ENCODE results near the gene MRFAP1. TPM values are rescaled to one million over a fixed set of nuclear protein-coding genes. Genes with fewer than 3 reads are reported as not detected.
"Not testable (repeated sequence)": the region's sequence is repeated elsewhere in the genome, so short reads cannot be mapped to it uniquely, and the experiment has no call there.

Gene MRFAP1
- total RNA-seq, 1 experiment from 2014 or later = 131 TPM

DNA sequence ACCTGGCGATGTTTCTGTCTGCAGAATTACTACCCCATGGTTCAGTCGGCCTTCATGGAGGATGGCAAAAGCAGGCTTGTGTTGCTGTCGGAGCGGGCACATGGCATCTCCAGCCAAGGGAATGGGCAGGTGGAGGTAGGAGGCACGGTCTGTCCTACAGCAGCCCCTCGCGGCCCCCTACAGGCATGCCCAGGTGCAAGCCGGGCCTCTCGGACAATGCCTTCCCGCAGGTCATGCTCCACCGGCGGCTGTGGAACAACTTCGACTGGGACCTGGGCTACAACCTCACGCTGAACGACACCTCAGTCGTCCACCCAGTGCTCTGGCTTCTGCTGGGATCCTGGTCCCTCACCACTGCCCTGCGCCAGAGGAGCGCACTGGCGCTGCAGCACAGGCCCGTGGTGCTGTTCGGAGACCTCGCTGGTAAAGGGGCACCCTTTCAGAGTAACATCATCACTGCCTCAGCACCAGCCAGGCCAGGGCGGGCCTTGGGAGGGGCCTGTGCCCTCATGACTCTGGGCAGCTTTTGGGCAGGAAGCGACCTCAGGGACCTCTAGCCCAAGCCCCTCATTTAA lies 29.5 kb upstream of the MRFAP1 start:
- no peak for DNase-seq (ENCODE audit: low read depth)

DNA sequence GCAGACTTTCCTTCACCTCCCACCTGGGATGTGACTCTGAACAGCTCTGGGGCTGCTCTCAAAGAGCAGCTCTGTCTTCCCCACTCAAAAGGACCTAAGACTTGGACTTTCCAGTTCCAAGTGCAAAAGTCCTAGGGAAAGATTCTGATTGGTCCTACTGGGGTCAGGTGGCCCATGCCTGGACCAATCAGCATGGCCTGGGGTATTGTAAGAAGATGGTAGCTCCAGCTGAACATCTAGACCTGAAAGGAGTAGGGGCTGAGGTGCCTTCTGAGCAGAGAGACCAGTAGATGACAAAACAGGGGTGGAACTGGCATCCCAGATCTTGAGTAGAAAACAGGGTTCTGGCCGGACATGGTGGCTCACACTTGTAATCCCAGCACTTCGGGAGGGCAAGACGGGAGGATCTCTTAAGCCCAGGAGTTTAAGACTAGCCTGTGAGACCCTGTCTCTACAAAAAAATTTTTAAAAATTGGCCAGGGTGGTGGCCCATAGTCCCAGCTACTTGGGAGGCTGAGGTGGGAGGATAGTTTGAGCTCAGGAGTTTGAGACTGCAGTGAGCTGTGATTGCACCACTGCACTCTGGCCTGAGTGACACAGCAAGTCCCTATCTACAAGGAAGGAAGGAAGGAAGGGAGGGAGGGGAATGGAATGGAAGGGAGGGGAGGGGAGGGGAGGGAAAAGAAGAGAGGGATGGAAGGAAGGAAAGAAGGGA lies 27.4 kb upstream of the MRFAP1 start:
- DNase-seq (ENCODE audit: low read depth) = no peak

DNA sequence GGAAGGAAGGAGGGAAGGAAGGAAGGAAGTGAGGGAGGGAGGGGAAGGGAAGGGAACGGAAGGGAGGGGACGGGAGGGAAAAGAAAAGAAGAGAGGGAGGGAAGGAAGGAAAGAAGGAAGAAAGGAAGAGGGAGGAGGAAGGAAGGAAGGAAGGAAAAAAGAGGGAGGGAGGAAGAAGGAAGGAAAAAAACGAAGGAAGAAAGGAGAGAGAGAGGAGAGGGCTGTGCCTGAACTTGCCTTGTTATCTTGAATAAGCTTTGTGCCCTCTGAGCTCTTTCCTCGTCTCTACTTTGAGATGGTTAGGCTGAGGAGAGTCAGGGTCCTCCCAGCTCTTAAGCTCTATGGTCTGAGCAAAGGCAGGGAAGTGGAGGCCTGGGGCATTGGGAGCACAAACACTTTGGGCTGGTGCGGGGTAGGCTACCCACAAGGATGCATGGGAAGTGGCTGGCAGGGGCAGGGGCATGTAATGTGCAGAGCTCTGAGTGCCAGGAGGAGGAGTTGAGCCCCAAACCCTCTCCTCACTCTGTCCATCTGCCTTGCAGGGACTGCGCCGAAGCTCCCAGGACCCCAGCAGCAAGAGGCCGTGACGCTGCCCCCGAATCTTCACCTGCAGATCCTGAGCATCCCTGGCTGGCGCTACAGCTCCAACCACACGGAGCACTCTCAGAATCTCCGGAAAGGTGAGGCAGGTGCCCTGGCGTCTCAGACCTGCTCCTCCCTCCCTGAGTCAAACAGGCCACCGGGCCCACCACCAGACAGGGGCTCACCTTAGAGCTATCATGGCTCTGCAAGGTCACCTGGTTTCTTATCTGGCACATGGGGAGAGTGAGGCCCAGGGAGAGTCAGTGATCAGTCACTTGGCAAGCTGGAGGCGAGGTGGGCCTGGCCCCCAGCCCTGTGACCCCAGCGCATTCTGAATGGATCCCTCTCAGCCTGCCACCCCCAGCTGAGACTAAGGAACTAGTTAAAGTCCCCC lies 26.5 kb upstream of the MRFAP1 start:
- DNase-seq (ENCODE audit: low read depth) = no peak

DNA sequence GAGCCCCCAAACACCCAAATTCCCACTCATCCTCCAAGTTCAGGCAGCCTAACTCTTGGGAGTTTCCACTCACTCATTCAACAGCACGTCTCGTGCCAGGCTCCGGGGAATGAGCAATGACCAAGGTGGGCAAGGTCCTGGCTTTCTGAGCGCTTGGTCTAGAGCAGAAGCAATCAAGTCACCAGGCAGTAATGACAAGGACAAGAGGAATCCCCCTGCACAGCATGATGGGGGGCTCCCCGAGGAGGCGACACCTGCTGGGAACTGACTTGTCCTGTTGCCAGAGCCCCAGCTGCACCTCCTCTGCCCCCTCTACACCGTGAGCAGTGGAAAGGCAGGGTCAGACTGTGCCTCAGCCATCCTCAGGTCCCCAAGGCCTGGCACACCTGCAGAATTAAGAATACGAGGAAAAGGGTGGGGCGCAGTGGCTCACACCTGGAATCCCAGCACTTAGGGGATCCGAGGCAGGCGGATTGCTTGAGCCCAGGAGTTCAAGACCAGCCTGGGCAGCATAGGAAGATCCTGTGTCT lies 25.7 kb upstream of the MRFAP1 start:
- DNase-seq (ENCODE audit: low read depth) = no peak

DNA sequence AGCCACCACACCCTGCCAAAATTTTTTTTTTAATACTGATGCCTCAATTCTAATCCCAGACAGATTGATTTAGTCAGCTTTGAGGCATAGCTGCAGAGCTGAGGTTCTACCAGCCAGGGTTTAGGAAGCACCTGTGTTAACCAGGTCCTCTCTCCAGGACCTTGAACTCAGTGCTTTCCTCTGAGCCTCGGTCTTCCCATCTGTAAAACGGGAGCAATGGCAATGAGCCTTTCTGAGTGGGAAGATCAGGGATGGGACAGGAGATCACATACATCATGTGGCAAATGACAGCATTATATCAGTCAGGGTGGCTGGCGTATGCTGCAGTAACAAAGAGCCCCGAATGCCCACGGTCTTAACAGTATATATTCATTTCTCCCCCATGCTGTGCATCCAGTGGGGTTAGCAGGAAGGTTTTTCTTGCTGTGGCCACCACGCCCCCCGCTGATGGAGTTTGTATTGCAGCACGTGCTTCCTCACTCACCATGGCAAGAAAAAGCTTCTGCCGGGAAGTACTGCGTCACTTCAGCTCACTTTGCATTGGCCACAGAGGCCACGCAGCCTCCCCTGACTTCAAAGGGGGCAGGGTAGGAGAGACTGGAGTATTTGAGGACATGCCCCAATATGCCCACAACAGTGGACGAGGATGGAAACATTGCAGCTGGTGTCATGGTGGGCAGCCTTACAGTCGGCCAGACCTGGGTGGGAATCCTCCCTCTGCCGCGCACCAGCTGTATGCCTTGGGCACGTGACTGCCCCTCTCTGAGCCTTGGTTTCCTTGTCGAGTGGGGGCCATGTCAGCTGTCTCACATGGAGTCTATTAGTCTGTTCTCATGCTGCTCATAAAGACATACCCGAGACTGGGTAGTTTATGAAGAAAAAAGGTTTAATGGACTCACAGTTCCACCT lies 24.1 kb upstream of the MRFAP1 start:
- no peak for DNase-seq (ENCODE audit: low read depth)

DNA sequence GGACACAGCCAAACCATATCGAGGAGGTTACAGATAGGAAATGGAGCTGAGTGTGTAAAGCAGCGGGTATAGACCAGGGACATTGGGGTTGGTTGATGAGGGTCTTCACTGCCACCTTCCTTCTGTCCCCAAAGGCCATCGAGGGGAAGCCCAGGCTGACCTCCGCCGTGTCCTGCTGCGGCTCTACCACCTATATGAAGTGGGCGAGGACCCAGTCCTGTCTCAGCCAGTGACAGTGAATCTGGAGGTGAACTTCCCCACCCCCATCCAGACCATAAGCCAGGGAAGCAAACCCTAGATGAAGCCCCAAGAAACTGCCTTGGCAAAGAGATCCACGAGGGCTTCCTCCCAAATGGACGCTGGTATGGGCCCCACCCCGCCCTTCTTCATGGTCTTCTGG lies 23.2 kb upstream of the MRFAP1 start:
- DNase-seq (ENCODE audit: low read depth) = no peak

DNA sequence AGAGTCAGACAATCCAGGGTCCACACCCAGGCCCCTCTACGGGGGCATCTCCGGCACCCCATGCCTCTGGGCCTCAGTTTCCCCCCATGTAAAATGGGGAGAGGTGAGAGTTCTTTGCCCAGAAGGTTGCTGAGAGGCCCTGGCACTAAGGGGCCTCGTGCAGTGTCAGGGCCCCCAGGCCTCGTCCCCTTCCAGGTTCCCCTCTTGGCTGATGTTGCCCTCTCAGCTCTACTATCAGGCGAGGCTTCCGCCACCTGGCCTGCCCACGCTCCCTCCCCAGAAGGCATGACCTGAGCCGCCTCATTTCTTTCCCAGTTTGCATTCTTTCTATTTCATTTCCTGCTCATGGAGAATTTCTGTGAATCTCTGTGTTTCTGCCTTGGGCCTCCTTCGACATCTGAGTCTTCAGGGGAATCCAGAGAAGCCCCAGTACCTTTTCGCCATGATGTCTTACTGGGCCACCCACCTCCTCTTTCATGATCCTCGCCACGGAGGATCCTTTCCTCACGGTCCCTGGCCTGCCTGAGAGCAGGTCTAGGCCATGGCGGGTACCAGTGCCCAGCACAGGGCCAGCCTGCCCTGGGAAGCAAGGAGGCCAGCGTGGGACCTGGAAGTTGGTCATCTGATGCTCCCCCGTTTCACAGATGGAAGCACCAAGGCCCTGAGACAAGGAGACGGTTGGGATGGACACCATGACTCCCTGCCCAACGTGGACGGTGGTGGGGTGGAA lies 21.9 kb upstream of the MRFAP1 start:
- no peak for DNase-seq (ENCODE audit: low read depth)

DNA sequence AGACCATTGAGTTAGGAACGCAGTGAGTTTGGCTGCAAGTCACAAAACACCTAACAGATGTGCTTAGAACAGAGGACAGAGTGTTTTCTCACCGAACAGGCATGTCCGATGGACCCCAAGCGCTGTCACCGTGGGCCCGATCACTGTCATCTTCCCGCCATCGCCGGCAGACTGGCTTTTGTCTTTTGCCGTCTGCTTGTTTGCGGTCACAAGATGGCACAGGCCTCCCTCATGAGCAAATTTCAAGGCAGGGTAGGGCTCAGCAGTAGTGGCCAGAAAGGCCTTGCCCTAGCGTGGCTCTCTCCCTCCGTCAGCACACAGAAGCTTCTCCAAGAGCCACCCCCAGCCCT lies 21.4 kb upstream of the MRFAP1 start:
- DNase-seq (ENCODE audit: low read depth) = no peak

DNA sequence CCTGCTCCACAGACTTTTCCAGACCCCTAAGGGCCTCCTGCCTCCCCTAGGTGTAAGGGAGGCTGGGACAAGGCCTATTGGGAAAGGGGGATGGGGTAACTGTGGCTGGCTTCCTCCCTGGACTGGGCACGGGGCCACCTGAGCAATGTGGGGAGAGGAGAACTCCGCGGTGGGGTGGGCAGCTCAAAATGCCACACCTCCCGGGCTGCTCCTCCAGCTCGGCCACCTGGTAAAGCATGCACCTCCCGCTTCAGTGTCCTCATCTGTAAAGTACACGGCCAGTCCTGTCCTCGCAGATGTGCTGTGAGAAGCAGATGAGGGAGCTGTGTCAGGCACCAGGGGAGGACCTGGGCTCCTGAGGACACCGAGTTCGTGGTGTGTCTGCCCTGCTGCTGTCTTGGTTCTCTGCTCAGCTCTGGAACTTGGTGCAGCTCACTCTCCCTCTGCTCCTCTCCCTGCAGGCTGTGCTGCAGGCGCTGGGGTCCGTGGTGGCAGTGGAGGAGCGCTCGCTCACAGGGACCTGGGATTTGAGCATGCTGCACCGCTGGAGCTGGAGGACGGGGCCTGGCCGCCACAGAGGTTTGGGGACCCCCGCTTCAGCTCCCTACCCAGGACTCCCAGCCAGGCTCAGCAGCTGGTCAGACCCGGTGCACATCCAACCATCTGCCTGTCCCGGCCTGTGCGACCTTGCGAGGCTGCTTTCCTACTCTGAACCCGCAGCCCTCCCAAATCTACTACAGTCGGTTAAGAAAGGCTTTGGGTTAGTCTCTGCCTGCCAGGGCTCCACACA lies 20.8 kb upstream of the MRFAP1 start:
- no peak for DNase-seq (ENCODE audit: low read depth)

DNA sequence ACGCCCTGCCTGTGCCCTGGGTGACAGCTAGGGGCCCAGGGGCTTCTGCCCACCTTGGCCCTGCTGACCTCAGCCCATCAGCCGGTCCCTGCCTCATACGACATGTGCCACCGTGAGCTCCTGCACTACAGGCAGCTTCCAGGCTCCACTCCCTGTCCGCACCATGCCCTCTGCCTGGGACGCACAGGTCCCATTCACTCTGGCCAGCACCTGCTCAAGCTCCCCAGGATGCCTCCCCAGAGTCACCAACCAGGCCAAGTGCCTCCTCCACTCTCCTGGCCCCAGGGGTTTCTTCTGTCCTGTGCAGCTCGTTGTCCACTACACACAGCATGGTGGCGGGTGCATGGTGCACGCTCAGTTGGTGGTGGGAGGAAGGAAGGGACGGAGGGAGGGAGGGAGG lies 20.2 kb upstream of the MRFAP1 start:
- no peak for DNase-seq (ENCODE audit: low read depth)

DNA sequence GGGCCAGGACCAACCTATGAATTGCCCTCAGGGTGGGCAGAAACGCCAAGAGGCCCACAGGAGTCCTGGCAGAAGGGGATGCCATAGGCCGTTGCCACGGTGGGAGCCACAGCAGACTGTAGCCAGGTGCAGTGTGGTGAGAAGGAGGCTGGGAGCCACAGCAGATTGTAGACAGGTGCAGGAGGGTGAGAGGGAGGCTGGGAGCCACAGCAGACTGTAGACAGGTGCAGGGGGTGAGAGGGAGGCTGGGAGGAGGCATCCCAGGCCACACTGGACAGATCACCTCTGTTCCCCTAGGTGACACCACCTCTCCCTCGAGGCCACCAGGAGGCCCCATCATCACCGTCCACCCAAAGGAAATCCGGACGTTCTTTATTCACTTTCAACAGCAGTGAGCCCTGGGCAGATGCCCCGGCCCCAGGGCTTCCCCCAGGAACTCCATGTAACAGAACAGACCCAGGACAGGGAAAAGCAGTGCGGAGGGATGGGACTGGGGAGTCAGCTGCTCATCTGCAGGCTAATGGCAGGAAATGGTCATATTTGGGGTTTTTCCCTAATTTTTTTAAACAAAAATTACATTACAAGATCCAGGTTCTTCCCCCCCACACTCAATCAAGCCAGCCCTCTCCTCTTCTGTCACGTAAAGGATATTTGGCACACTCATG lies 19.5 kb upstream of the MRFAP1 start:
- DNase-seq (ENCODE audit: low read depth) = no peak

DNA sequence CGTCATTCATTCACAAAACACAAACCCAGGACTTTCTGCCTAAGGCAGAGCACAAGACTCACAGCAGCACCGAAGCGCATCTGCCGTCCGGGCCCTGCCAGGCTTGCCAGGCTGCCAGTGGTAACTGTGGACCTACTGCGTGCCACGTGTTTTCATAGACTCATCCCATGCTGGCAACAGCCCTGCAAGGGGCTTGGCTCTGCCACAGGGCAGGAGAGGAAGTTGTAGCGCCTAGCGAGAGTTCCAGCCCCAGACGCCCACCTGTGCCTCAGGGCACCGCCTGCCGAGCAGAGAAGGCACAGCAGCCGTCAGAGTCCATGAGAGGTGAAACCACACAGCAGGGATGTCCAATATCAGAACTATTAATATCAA lies 18.9 kb upstream of the MRFAP1 start:
- no peak for DNase-seq (ENCODE audit: low read depth)

DNA sequence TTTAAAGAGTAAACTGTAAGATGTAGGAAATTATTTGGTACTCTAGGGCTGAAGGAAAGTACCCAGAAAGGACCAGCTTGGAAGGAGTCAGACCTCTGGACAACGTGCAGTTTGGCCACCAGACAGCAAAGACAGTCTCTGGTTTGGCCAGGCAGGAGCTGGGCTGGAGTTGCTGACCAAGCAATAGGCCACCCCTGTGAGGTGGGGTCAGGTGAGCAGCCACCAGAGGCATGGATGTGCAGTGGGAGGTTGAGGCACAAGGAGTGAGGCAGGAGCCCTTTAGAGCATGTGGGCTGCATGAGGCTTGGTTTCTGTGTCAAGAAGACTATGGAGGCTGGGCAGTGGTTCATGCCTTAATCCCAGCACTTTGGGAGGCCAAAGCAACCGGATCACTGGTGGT lies 17.7 kb upstream of the MRFAP1 start:
- DNase-seq (ENCODE audit: low read depth) = no peak

DNA sequence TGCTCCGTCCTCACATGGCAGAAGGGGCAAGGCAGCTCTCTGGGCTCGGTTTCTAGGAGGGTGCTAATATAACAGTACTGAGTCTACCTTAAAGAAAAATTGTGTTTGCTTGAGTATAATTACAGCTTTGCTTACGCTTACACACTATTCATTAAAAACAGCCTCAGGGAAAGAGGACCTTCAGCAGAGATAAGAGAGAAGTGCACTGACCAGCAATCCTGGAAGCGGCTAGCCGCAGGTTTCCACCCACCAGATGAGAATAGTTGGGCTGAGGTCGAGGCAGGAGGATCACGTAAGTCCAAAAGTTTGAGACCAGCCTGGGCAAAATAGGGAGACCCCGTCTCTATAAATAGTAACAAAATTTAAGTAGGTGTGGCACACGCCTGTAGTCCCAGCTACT lies 15.2 kb upstream of the MRFAP1 start:
- no peak for DNase-seq (ENCODE audit: low read depth)

DNA sequence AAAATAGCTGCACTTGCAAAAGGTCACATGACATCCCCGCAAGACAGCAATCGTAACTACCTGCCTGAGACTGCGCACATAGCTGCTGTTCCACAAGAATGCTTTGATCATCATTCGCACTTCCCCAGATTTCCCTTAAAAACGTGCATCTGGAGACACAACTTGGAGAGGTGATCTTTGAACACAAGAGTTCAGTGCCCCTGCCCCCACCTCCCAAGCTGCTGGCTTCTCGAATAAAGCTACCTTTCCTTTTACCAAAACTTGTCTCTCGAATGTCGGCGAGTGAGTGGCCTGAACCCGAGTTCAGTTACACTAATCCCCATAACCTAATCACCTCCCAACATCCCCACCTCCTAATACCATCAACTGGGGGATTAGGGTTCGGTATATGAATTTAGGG lies 14.4 kb upstream of the MRFAP1 start:
- DNase-seq (ENCODE audit: low read depth) = no peak

DNA sequence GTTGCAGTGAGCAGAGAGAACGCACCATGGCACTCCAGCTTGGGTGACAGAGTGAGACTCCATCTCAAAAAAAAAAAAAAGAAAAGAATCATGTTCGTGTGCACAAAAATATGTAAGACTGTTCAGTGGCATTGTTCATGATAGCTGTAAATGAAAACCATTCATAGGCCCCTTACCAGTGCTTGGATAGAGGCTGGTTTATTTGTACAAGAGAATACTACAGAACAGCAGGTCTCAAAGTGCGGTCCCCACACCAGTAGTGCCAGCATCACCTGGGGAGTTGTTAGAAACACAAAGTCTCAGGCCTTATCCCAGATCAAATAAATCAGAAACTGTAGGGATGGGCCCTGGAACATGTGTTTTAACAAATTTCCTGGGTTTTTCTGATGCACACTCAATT lies 12.7 kb upstream of the MRFAP1 start:
- DNase-seq (ENCODE audit: low read depth) = no peak

DNA sequence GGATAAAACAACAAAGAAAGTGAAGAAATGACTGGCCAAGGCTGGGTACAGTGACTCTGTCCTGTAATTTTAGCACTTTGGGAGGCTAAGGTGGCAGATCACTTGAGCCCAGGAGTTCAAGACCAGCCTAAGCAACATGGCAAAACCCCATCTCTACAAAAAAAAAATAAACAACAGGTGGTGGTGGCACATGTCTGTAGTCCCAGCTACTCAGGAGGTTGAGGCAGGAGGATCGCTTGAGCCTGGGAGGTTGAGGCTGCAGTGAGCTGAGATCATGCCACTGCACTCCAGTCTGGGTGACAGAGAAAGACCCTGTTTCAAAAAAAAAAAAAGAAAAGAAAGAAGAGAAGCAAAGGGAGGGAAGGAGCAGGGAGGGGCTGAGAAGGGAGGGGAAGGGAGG lies 12.0 kb upstream of the MRFAP1 start:
- DNase-seq (ENCODE audit: low read depth) = not testable (repeated sequence)

DNA sequence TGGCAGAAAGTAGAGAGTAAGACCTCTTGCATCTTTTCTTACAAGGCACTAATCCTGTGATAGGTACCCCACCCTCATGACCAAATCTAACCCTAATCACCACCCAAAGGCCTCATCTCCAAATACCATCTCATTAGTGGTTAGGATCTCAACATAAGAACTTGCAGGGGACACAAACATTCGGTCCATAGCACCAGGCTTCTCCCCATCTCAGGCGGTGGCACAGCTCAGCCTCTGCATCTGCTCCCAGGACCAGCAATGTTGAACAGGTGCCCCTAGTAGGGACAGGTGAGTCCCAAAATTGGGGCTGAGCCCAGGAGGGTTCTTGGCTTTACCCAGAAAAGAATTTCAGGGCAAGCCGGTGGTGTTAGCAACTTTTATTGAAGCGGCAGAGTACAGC lies 8.4 kb upstream of the MRFAP1 start:
- DNase-seq (ENCODE audit: low read depth) = no peak

Measured in LHCN-M2 (cell line).